Inflammatory macrophage treated with lipopolysaccharide for 4 hours (primary cell): ENCODE results near the gene DMRTB1.

Source experiments
- DNase-seq: peaks from one replicate; pipeline ENCODE4 v3.0.0-alpha.2; 2020

The DMRTB1 gene

GRCh38 chr1:53465023-53465957, 6.1 kb downstream of the DMRTB1 start:
- no peak for DNase-seq

GRCh38 chr1:53467391-53467790, 8.2 kb downstream of the DMRTB1 start:
- no peak for DNase-seq

- DNase-seq: no peak
Measured at GRCh38 chr1:53468374-53468773, 9.2 kb downstream of the DMRTB1 start.

GRCh38 chr1:53469373-53469772, 10.2 kb downstream of the DMRTB1 start:
- no peak for DNase-seq

- DNase-seq: no peak
Measured at GRCh38 chr1:53470155-53470554, 11.0 kb downstream of the DMRTB1 start.

GRCh38 chr1:53470584-53470983, 11.4 kb downstream of the DMRTB1 start:
- DNase-seq: no peak

- no peak for DNase-seq
Measured at GRCh38 chr1:53471000-53471399, 11.8 kb downstream of the DMRTB1 start.

GRCh38 chr1:53473463-53473862, 14.3 kb downstream of the DMRTB1 start:
- DNase-seq: no peak

- DNase-seq: no peak
Measured at GRCh38 chr1:53475664-53476063, 16.5 kb downstream of the DMRTB1 start.

- no peak for DNase-seq
Measured at GRCh38 chr1:53476579-53476978, 17.4 kb downstream of the DMRTB1 start.

- DNase-seq: no peak
Measured at GRCh38 chr1:53477651-53478501, 18.7 kb downstream of the DMRTB1 start.

- no peak for DNase-seq
Measured at GRCh38 chr1:53478502-53478818, 19.3 kb downstream of the DMRTB1 start.

GRCh38 chr1:53480678-53481077, 21.5 kb downstream of the DMRTB1 start:
- no peak for DNase-seq

GRCh38 chr1:53481456-53481855, 22.3 kb downstream of the DMRTB1 start:
- DNase-seq: no peak

- no peak for DNase-seq
Measured at GRCh38 chr1:53482441-53483153, 23.4 kb downstream of the DMRTB1 start.

- DNase-seq: no peak
Measured at GRCh38 chr1:53483170-53483569, 24.0 kb downstream of the DMRTB1 start.

- no peak for DNase-seq
Measured at GRCh38 chr1:53483656-53484055, 24.5 kb downstream of the DMRTB1 start.

- DNase-seq: no peak
Measured at GRCh38 chr1:53484705-53485477, 25.7 kb downstream of the DMRTB1 start.

- DNase-seq: peak; percentile 47
Measured at GRCh38 chr1:53485478-53486394, 26.5 kb downstream of the DMRTB1 start.

- DNase-seq: no peak
Measured at GRCh38 chr1:53486395-53487026, 27.3 kb downstream of the DMRTB1 start.

- DNase-seq: no peak
Measured at GRCh38 chr1:53490351-53490750, 31.2 kb downstream of the DMRTB1 start.
